ENCODE measurements around the gene OTUD1.

OTUD1 gene

DNA sequence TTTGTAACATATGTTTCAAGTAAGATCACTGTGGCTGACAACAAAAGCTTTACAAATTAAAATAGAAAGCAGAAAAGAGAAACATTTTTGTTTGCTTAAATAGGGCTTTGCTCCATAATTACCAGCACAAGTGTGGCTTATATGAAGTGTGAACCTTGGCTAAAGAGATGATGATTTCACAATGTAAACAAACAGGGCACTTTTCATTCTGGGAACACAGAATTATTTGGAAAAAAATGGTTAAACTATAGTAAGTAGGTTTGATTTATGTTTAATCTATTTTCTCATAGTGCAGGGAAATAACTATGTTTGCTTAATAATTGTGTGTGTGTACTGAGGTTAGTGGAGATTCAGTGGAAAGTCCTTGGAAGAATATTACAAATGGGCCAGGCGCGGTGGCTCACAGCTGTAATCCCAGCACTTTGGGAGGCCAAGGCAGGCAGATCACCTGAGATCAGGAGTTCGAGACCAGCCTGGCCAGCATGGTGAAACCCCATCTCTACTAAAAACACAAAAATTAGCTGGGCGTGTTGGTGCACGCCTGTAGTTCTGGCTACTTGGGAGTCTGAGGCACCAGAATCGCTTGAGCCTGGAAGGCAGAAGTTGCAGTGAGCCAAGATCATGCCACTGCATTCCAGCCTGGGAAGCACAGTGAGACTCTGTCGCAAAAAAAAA, 19.1 kb upstream of the OTUD1 start:
- Histone ChIP-seq H3K4me1 (ENCODE audit: insufficient read depth, low read length, severe bottlenecking) (no peaks in the 10 kb centered on the region), H3K27me3 (ENCODE audit: insufficient read depth, low read length) (no peaks in the 10 kb centered on the region), H3K4me2 (ENCODE audit: low read length) (no peak overlapping the region), H3F3A (ENCODE audit: insufficient read depth, low read length) (no peaks in the 10 kb centered on the region), H3K79me2 (ENCODE audit: insufficient read depth, low read length) (no peaks in the 10 kb centered on the region), H3K9me3 (ENCODE audit: low read length) (no peaks in the 10 kb centered on the region), H3K9me2 (ENCODE audit: low read depth, low read length) (no peaks in the 10 kb centered on the region), H3K4me3 (ENCODE audit: low read depth, low read length, poor library complexity, severe bottlenecking) (no peak overlapping the region), H4K20me1 (ENCODE audit: insufficient read depth, low read length) (no peaks in the 10 kb centered on the region), H3K27ac (ENCODE audit: low read depth, low read length, poor library complexity, severe bottlenecking) (no peak overlapping the region), H2AFZ (ENCODE audit: low read length) (no peak overlapping the region), H3K36me3 (ENCODE audit: insufficient read depth, low read length) (no peaks in the 10 kb centered on the region), H3K9ac (ENCODE audit: low read length) (no peak overlapping the region)
- TF ChIP-seq EZH2 (IDR thresholded peaks at IDR 0.05; ENCODE audit: borderline replicate concordance, low read length) (no peak), CTCF (IDR thresholded peaks at IDR 0.05; ENCODE audit: low read length) (no peak)

- Histone ChIP-seq H3K27me3 (ENCODE audit: insufficient read depth, low read length) (no peaks in the 10 kb centered on the region), H3F3A (ENCODE audit: insufficient read depth, low read length) (no peaks in the 10 kb centered on the region), H3K9me3 (ENCODE audit: low read length) (no peaks in the 10 kb centered on the region), H3K4me2 (ENCODE audit: low read length) (no peak overlapping the region), H3K4me1 (ENCODE audit: insufficient read depth, low read length, severe bottlenecking) (no peaks in the 10 kb centered on the region), H3K79me2 (ENCODE audit: insufficient read depth, low read length) (no peaks in the 10 kb centered on the region), H3K36me3 (ENCODE audit: insufficient read depth, low read length) (no peaks in the 10 kb centered on the region), H3K9me2 (ENCODE audit: low read depth, low read length) (no peaks in the 10 kb centered on the region), H3K9ac (ENCODE audit: low read length) (no peak overlapping the region), H3K27ac (ENCODE audit: low read depth, low read length, poor library complexity, severe bottlenecking) (no peak overlapping the region), H3K4me3 (ENCODE audit: low read depth, low read length, poor library complexity, severe bottlenecking) (no peak overlapping the region), H2AFZ (ENCODE audit: low read length) (no peak overlapping the region), H4K20me1 (ENCODE audit: insufficient read depth, low read length) (no peaks in the 10 kb centered on the region)
- no peak for TF ChIP-seq CTCF (IDR thresholded peaks at IDR 0.05; ENCODE audit: low read length)
- TF ChIP-seq EZH2 (IDR thresholded peaks at IDR 0.05; ENCODE audit: borderline replicate concordance, low read length) = no peak
Observed at GRCh38 chr10:23421397-23421796, 17.5 kb upstream of the OTUD1 start.

GRCh38 chr10:23422003-23422411, 16.9 kb upstream of the OTUD1 start:
- no peak overlapping the region for H2AFZ ChIP-seq (ENCODE audit: low read length)
- H3K9ac ChIP-seq (ENCODE audit: low read length) = no peak overlapping the region
- H3K4me2 ChIP-seq (ENCODE audit: low read length) = no peak overlapping the region
- no peak overlapping the region for H3K27ac ChIP-seq (ENCODE audit: low read depth, low read length, poor library complexity, severe bottlenecking)
- H3K27me3 ChIP-seq (ENCODE audit: insufficient read depth, low read length) = no peaks in the 10 kb centered on the region
- H3K4me1 ChIP-seq (ENCODE audit: insufficient read depth, low read length, severe bottlenecking) = no peaks in the 10 kb centered on the region
- H3K9me3 ChIP-seq (ENCODE audit: low read length) = no peaks in the 10 kb centered on the region
- no peaks in the 10 kb centered on the region for H4K20me1 ChIP-seq (ENCODE audit: insufficient read depth, low read length)
- H3F3A ChIP-seq (ENCODE audit: insufficient read depth, low read length) = no peaks in the 10 kb centered on the region
- H3K36me3 ChIP-seq (ENCODE audit: insufficient read depth, low read length) = no peaks in the 10 kb centered on the region
- no peaks in the 10 kb centered on the region for H3K79me2 ChIP-seq (ENCODE audit: insufficient read depth, low read length)
- no peaks in the 10 kb centered on the region for H3K9me2 ChIP-seq (ENCODE audit: low read depth, low read length)
- no peak overlapping the region for H3K4me3 ChIP-seq (ENCODE audit: low read depth, low read length, poor library complexity, severe bottlenecking)
- no peak for TF ChIP-seq CTCF (IDR thresholded peaks at IDR 0.05; ENCODE audit: low read length)
- TF ChIP-seq EZH2 (IDR thresholded peaks at IDR 0.05; ENCODE audit: borderline replicate concordance, low read length) = no peak

Measured in OCI-LY1 (cell line).